ENCODE results near the gene ASPDH. TPM values are rescaled to one million over a fixed set of nuclear protein-coding genes. Genes with fewer than 3 reads are reported as not detected.

Gene ASPDH
- total RNA-seq, 2 experiments from 2014 or later, result not detected

DNA sequence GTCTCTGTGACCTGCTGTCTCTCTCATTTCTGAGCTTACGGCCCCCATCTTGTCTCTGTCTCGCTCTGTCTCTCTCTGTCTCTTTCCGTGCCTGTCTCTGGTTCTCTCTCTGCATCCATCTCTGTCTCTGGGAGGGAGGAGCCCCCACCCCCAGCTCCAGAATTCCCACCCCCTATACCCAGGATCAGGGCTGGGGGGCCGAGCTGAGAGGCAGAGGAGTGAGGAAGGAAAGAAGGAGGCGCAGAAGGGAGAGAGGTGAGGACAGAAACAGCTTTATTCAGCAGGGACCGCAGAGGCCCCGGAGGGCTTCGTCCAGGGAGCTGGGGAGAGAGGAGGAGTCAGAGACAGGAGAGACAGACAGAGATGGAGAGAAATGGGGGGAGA lies 16.7 kb downstream of the ASPDH start:
- DNase-seq, result no peak
- ChIA-PET CTCF (interaction anchor here (0.5 kb wide), 2 partner anchors 39 to 70 kb away, joined by 3 to 4 read pairs; no protein-coding TSS in a partner anchor), POLR2A (no interaction called here)
- no peaks in the 10 kb centered on the region for H3K27me3 Mint-ChIP-seq
- no peaks in the 10 kb centered on the region for H3K9me3 Mint-ChIP-seq
- H3K27ac Mint-ChIP-seq, result no peak overlapping the region
- H3K4me1 Mint-ChIP-seq (ENCODE audit: low read depth), result peaks cover 4% of the 10 kb centered on the region
- no peak overlapping the region for H3K4me3 Mint-ChIP-seq
- intact Hi-C loops (cut with micrococcal nuclease), result no loop called here
- H3K36me3 Mint-ChIP-seq, result peaks cover 1% of the 10 kb centered on the region

GRCh38 chr19:50496189-50497021 lies 17.3 kb downstream of the ASPDH start:
- POLR2A ChIA-PET, result interaction anchor here (0.7 kb wide), 1 partner anchor 19 kb away, joined by 3 read pairs; no protein-coding TSS in a partner anchor
- no peak overlapping the region for H3K4me3 Mint-ChIP-seq

DNA sequence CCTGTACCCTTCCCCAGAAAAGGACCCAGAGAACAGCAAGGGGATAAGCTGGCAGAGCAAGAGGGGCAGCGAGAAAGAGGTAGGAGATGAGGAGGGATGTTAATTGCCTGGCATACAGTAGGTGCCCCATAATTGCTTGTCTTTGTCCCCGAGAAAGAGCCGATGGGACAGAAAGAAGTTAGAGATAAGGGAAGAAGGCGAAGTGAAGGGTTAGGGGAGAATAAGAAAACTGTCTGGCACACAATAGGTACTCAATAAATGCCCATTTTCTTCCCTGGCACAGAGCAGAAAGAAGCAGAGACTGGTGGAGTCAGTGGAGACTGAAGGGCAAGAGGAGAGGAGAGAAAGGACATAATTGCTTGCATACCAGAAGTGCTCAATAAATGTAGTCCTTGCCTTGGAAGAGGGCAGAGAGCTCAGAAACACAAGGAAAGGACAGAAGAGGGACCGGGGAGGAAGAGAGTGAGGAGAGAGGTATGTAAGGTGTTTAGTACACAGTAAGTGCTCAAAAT lies 18.6 kb downstream of the ASPDH start:
- Mint-ChIP-seq H3K9me3 (no peaks in the 10 kb centered on the region), H3K36me3 (no peaks in the 10 kb centered on the region), H3K4me1 (ENCODE audit: low read depth) (peaks cover 19% of the 10 kb centered on the region), H3K27me3 (no peaks in the 10 kb centered on the region), H3K4me3 (no peak overlapping the region), H3K27ac (no peak overlapping the region)
- no peak for DNase-seq
- CTCF ChIA-PET, result no interaction called here
- intact Hi-C loops (cut with micrococcal nuclease), result no loop called here
- POLR2A ChIA-PET, result no interaction called here

More at GRCh38 chr19:50496189-50497021, 17.3 kb downstream of the ASPDH start:
- Mint-ChIP-seq H3K9me3 (no peaks in the 10 kb centered on the region), H3K4me1 (ENCODE audit: low read depth) (peaks cover 10% of the 10 kb centered on the region), H3K36me3 (no peaks in the 10 kb centered on the region), H3K27me3 (no peaks in the 10 kb centered on the region), H3K27ac (no peak overlapping the region)
- CTCF ChIA-PET, result interaction anchor here (0.5 kb wide), 2 partner anchors 39 to 69 kb away, joined by 3 to 4 read pairs; no protein-coding TSS in a partner anchor
- DNase-seq, result no peak
- intact Hi-C loops (cut with micrococcal nuclease), result no loop called here

GRCh38 chr19:50494186-50495019 lies 19.3 kb downstream of the ASPDH start:
- H3K36me3 Mint-ChIP-seq, result no peaks in the 10 kb centered on the region
- DNase-seq, result no peak
- no peaks in the 10 kb centered on the region for H3K9me3 Mint-ChIP-seq
- ChIA-PET CTCF (no interaction called here), POLR2A (no interaction called here)
- peaks cover 19% of the 10 kb centered on the region for H3K4me1 Mint-ChIP-seq (ENCODE audit: low read depth)
- intact Hi-C loops (cut with micrococcal nuclease), result no loop called here
- no peak overlapping the region for H3K4me3 Mint-ChIP-seq
- no peaks in the 10 kb centered on the region for H3K27me3 Mint-ChIP-seq
- no peak overlapping the region for H3K27ac Mint-ChIP-seq

- DNase-seq, result no peak
- H3K27ac Mint-ChIP-seq, result no peak overlapping the region
- H3K4me3 Mint-ChIP-seq, result no peak overlapping the region
- H3K27me3 Mint-ChIP-seq, result no peaks in the 10 kb centered on the region
- no peaks in the 10 kb centered on the region for H3K36me3 Mint-ChIP-seq
- CTCF ChIA-PET, result no interaction called here
- intact Hi-C loops (cut with micrococcal nuclease), result no loop called here
- peaks cover 19% of the 10 kb centered on the region for H3K4me1 Mint-ChIP-seq (ENCODE audit: low read depth)
- POLR2A ChIA-PET, result no interaction called here
- H3K9me3 Mint-ChIP-seq, result no peaks in the 10 kb centered on the region
Observed at GRCh38 chr19:50493171-50493570, 20.5 kb downstream of the ASPDH start.

- Mint-ChIP-seq H3K27me3 (no peaks in the 10 kb centered on the region), H3K4me1 (ENCODE audit: low read depth) (peaks cover 19% of the 10 kb centered on the region), H3K36me3 (no peaks in the 10 kb centered on the region), H3K27ac (peak overlapping the region; percentile 42), H3K9me3 (no peaks in the 10 kb centered on the region), H3K4me3 (no peak overlapping the region)
- ChIA-PET POLR2A (no interaction called here), CTCF (no interaction called here)
- intact Hi-C loops (cut with micrococcal nuclease), result no loop called here
- peak; percentile 62 for DNase-seq
Observed at GRCh38 chr19:50492303-50493052, 21.2 kb downstream of the ASPDH start.

- Mint-ChIP-seq H3K9me3 (peaks cover 5% of the 10 kb centered on the region), H3K27ac (no peak overlapping the region), H3K4me3 (no peak overlapping the region), H3K4me1 (ENCODE audit: low read depth) (peaks cover 19% of the 10 kb centered on the region), H3K27me3 (no peaks in the 10 kb centered on the region), H3K36me3 (no peaks in the 10 kb centered on the region)
- intact Hi-C loops (cut with micrococcal nuclease), result no loop called here
- POLR2A ChIA-PET, result no interaction called here
- DNase-seq, result no peak
- CTCF ChIA-PET, result interaction anchor here (0.5 kb wide), 1 partner anchor 80 kb away, joined by 3 read pairs; no protein-coding TSS in a partner anchor
Observed at GRCh38 chr19:50490991-50491472, 22.7 kb downstream of the ASPDH start.

- no peak overlapping the region for H3K27ac Mint-ChIP-seq
- POLR2A ChIA-PET, result no interaction called here
- H3K4me1 Mint-ChIP-seq (ENCODE audit: low read depth), result peaks cover 19% of the 10 kb centered on the region
- no peak overlapping the region for H3K4me3 Mint-ChIP-seq
- peaks cover 5% of the 10 kb centered on the region for H3K9me3 Mint-ChIP-seq
- CTCF ChIA-PET, result no interaction called here
- DNase-seq, result no peak
- no peaks in the 10 kb centered on the region for H3K27me3 Mint-ChIP-seq
- H3K36me3 Mint-ChIP-seq, result peaks cover 3% of the 10 kb centered on the region
- intact Hi-C loops (cut with micrococcal nuclease), result no loop called here
Observed at GRCh38 chr19:50490411-50490811, 23.3 kb downstream of the ASPDH start.

DNA sequence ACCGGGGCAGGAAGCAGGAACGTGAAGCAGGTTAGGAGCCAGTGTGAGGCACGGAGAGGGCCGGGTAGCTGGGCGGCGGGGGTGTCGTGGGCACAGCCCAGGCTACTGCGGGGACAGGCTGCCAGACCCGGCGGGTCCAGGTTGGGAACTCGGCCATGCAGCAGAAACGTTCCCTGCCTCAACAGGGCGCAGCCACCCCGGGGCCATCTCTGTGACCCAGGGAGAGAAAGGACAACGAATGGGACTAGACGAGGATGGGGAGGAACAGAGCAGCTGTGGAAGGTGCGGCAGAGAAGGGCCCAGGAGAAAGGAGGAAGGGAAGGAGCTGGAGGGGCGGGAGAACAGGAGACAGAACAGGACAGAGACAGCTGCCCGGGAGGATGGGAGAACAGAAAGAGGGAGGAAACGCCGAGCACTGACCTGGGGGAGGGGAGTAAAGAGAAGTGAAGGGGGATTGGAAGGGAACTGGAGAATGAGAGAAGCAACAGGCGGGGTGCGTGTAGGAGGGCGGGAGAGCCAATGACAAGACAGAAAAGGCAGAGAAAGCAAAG lies 24.2 kb downstream of the ASPDH start:
- Mint-ChIP-seq H3K4me1 (ENCODE audit: low read depth) (peaks cover 19% of the 10 kb centered on the region), H3K27ac (no peak overlapping the region), H3K27me3 (no peaks in the 10 kb centered on the region), H3K36me3 (peaks cover 5% of the 10 kb centered on the region), H3K9me3 (peaks cover 5% of the 10 kb centered on the region), H3K4me3 (no peak overlapping the region)
- DNase-seq, result no peak
- intact Hi-C loops (cut with micrococcal nuclease), result no loop called here
- POLR2A ChIA-PET, result no interaction called here
- CTCF ChIA-PET, result no interaction called here

GRCh38 chr19:50488389-50489194 lies 25.1 kb downstream of the ASPDH start:
- CTCF ChIA-PET, result interaction anchor here (0.9 to 1.6 kb wide), 2 partner anchors 21 to 68 kb away, joined by 3 to 4 read pairs; no protein-coding TSS in a partner anchor
- peaks cover 19% of the 10 kb centered on the region for H3K4me1 Mint-ChIP-seq (ENCODE audit: low read depth)
- H3K9me3 Mint-ChIP-seq, result peaks cover 5% of the 10 kb centered on the region
- DNase-seq, result no peak
- intact Hi-C loops (cut with micrococcal nuclease), result no loop called here
- H3K27ac Mint-ChIP-seq, result no peak overlapping the region
- peaks cover 5% of the 10 kb centered on the region for H3K36me3 Mint-ChIP-seq
- POLR2A ChIA-PET, result no interaction called here
- no peak overlapping the region for H3K4me3 Mint-ChIP-seq
- no peaks in the 10 kb centered on the region for H3K27me3 Mint-ChIP-seq

All from activated CD4-positive, alpha-beta memory T cell treated with anti-CD3 and anti-CD28 coated beads for 36 hours (primary cell).